ENCODE data around the gene POF1B. TPM values are rescaled to one million over a fixed set of nuclear protein-coding genes. Genes with fewer than 3 reads are reported as not detected.

The POF1B gene
- total RNA-seq, 2 donors from 2014 or later = 8.6 to 24.1 TPM

DNA sequence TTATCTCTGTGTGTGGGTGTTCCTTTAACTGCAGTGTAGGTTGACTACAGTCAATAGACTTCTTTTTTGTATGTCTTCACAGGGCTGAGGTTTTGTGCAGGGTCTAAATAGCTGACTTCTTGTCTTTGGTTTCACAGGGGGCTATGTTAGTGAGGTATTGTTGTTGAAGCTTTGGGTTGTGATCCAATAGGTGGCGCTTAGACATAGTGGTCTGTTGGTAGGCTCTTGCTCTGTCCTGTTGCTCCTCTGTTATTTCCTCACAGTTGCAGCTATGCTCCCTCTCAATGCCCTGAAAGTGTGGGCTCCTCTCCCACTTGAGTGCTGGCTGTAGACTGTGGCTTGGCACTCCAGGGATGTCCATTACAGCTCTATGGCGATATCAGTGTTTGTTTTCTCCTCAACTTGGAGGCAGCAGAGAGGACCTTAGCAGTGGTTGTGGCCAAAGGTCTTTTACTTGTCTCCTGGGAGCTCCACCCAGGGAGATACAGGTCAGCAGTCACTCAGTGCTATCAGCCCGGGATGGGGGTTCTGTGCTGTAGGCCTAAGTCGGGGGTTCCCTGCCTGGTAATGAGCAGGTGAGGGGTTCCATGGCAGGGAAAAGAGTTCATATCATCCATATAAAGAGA is 14.0 kb downstream of the POF1B start:
- no peak for ATAC-seq
- Histone ChIP-seq H3K27me3 (no peaks in the 10 kb centered on the region), H3K36me3 (replicated peaks in 1 of 2; ENCODE audit: insufficient read depth in 1 of 2, low read depth in 2 of 2) (no peaks in the 10 kb centered on the region), H3K4me3 (no peak overlapping the region), H3K4me1 (no peaks in the 10 kb centered on the region), H3K9me3 (no peaks in the 10 kb centered on the region), H3K27ac (no peak overlapping the region)
- WGBS, 2 donors = 66 to 83% methylated on average over 4 of the region's 4 CpGs
- no peak for TF ChIP-seq POLR2A (IDR thresholded peaks at IDR 0.05)
- TF ChIP-seq CTCF (IDR thresholded peaks at IDR 0.05) = no peak
- no peak for DNase-seq
- intact Hi-C loops (cut with DNase I) = no loop called here

DNA sequence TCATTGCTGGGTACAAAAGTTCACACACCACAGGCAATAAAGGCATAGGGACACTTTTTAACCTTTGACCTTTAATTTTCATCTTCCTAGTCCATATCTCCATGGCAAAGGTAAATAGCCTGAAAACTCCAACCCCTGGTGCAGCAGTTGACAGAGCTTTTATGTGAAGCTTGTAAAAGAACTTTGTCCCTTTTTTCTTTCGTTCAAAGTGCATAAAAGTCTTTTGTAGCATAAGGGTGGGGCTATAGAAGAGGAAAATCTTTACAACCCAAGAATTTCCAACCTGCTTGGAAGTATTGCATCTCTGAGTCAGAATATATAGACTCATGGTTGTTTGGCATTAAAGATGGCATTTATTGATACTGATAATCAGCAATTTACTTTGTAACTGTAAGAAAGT is 20.4 kb downstream of the POF1B start:
- 47% methylated on average over 1 of the region's 1 CpG for WGBS, 2 donors
- DNase-seq (no peak), ATAC-seq (no peak)
- no peak for TF ChIP-seq POLR2A (IDR thresholded peaks at IDR 0.05)
- TF ChIP-seq CTCF (IDR thresholded peaks at IDR 0.05) = no peak
- Histone ChIP-seq H3K36me3 (replicated peaks in 1 of 2; ENCODE audit: insufficient read depth in 1 of 2, low read depth in 2 of 2) (no peaks in the 10 kb centered on the region), H3K27me3 (no peaks in the 10 kb centered on the region), H3K4me3 (no peak overlapping the region), H3K27ac (no peak overlapping the region), H3K9me3 (no peaks in the 10 kb centered on the region), H3K4me1 (no peaks in the 10 kb centered on the region)
- intact Hi-C loops (cut with DNase I) = no loop called here

- H3K4me3 ChIP-seq = no peak overlapping the region
- H3K36me3 ChIP-seq (replicated peaks in 1 of 2; ENCODE audit: insufficient read depth in 1 of 2, low read depth in 2 of 2) = no peaks in the 10 kb centered on the region
- DNase-seq = no peak
- no peak for ATAC-seq
- H3K27ac ChIP-seq = no peak overlapping the region
- TF ChIP-seq CTCF (IDR thresholded peaks at IDR 0.05) = no peak
- TF ChIP-seq POLR2A (IDR thresholded peaks at IDR 0.05) = no peak
- WGBS, 2 donors = 29 to 50% methylated on average over 2 of the region's 2 CpGs
- H3K9me3 ChIP-seq = no peaks in the 10 kb centered on the region
- no peaks in the 10 kb centered on the region for H3K27me3 ChIP-seq
- no peaks in the 10 kb centered on the region for H3K4me1 ChIP-seq
- intact Hi-C loops (cut with DNase I) = no loop called here
Measured at GRCh38 chrX:85345523-85345922, 33.9 kb downstream of the POF1B start.

GRCh38 chrX:85327060-85327333 is 52.5 kb downstream of the POF1B start:
- TF ChIP-seq CTCF (IDR thresholded peaks at IDR 0.05) (no peak), POLR2A (IDR thresholded peaks at IDR 0.05) (no peak)
- H3K4me3 ChIP-seq = no peak overlapping the region
- H3K27me3 ChIP-seq = no peaks in the 10 kb centered on the region
- intact Hi-C loops (cut with DNase I) = no loop called here
- H3K9me3 ChIP-seq = no peaks in the 10 kb centered on the region
- H3K4me1 ChIP-seq = no peaks in the 10 kb centered on the region
- H3K36me3 ChIP-seq (replicated peaks in 1 of 2; ENCODE audit: insufficient read depth in 1 of 2, low read depth in 2 of 2) = no peaks in the 10 kb centered on the region
- no peak overlapping the region for H3K27ac ChIP-seq
- DNase-seq (peak in 3 of 4 donors; percentile 3 to 9 (median 4)), ATAC-seq (no peak)
- 75 to 100% methylated on average over 1 to 2 of the region's 2 CpGs for WGBS, 2 donors

All from body of pancreas (tissue), 4 donors.